BLaER1 treated with 17β-estradiol and CSF1 and Interleukin-3, amounts not matched to agents 10 nM and 100 nM (cell line): ENCODE data around the gene MED15.
"Not testable (repeated sequence)": the region's sequence is repeated elsewhere in the genome, so short reads cannot be mapped to it uniquely, and the experiment has no call there.

ENCODE experiments used
- H3K27ac ChIP-seq, 11 experiments: shearing (Covaris generic); formaldehyde crosslinking; 2 replicates each; pipeline ENCODE4 v1.8.1; 2022
- H3K27me3 ChIP-seq, 11 experiments: shearing (Covaris generic); formaldehyde crosslinking; 2 replicates each; pipeline ENCODE4 v1.8.1; 2022
- H3K36me3 ChIP-seq, 11 experiments: shearing (Covaris generic); formaldehyde crosslinking; 2 replicates each; pipeline ENCODE4 v1.8.1; 2022
- H3K4me1 ChIP-seq, 10 experiments: shearing (Covaris generic); formaldehyde crosslinking; 2 replicates each; pipeline ENCODE4 v1.8.1; 2022
- H3K4me2 ChIP-seq, 11 experiments: shearing (Covaris generic); formaldehyde crosslinking; 2 replicates each; pipeline ENCODE4 v1.8.1; 2022
- H3K4me3 ChIP-seq, 10 experiments: shearing (Covaris generic); formaldehyde crosslinking; 2 replicates each; pipeline ENCODE4 v1.8.1; 2022
- H3K9ac ChIP-seq, 11 experiments: shearing (Covaris generic); formaldehyde crosslinking; 2 replicates each; pipeline ENCODE4 v1.8.1; 2022
- H3K9me3 ChIP-seq, 11 experiments: shearing (Covaris generic); formaldehyde crosslinking; replicated peaks in 1 of 11; 2 replicates each; pipeline ENCODE4 v1.8.1; 2022
- H4K20me1 ChIP-seq, 11 experiments: shearing (Covaris generic); formaldehyde crosslinking; 2 replicates each; pipeline ENCODE4 v1.8.1; 2022
- Cebpa-rat ChIP-seq, 11 experiments: shearing (Covaris generic); IDR thresholded peaks; 2 replicates each; pipeline ENCODE4 v1.8.1; 2022

Gene MED15

DNA sequence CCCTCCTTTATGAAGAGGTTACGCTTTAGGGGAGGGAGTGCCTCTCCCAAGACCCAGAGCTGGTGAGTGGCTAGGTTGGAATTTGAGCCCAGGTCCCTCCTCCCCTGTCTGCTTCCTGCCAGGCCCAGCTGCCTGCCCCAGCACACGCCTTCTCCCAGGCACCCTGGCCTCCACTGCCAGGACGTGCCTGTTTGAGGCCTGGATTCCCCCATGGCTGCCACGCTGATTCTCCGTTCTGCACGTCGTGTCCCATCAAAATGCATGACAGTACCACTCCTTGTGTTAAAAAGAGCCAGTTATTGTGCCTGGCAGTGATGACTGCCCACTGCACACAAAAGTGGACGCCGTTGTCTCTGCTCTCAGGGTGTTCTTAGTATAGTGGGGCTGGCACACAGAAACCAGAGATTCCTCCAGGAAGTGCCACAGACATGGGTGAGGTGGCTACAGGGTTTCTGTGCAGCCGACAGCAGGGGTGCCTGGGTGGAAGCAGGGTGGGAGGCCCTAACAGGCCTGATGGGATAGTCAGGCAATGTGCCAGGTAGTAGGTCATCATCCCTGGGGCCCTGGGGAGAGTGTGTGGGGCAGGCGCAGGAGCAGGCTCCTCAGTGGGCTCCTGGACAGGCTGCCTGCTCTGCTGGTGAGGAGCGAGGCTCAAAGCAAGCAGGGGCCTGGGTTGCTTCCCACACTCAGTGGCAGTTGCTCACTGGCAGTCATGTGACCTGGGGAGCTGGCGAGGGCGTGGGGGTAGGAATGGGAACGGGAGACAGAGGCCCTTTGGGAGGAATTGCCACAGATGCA lies 24.2 kb downstream of the MED15 start:
- Histone ChIP-seq H3K27me3 (no peaks in the 10 kb centered on the region), H3K9me3 (no peaks in the 10 kb centered on the region), H3K4me1 (peaks cover 51 to 78% (median 69%) of the 10 kb centered on the region in 10 experiments), H3K4me2 (peak overlapping the region; percentile 5 to 42 (median 20); a peak in 17 of 22 replicates), H3K4me3 (no peak overlapping the region), H3K36me3 (peaks cover 74 to 91% (median 86%) of the 10 kb centered on the region in 11 experiments), H3K9ac (peak overlapping the region in 6 of 11 experiments; percentile 11 to 43 (median 17); a peak in 7 of 22 replicates), H3K27ac (peak overlapping the region in 4 of 11 experiments; percentile 0 to 25 (median 12); a peak in 6 of 22 replicates), H4K20me1 (peaks cover 93 to 99% (median 99%) of the 10 kb centered on the region in 11 experiments)
- TF ChIP-seq Cebpa-rat (IDR thresholded peaks at IDR 0.05), result no peak

- H3K27me3 ChIP-seq, result no peaks in the 10 kb centered on the region
- peak overlapping the region in 6 of 11 experiments; percentile 5 to 32 (median 18); a peak in 5 of 22 replicates for H3K4me2 ChIP-seq
- no peak for TF ChIP-seq Cebpa-rat (IDR thresholded peaks at IDR 0.05)
- H4K20me1 ChIP-seq, result peaks cover 93 to 99% (median 99%) of the 10 kb centered on the region in 11 experiments
- H3K27ac ChIP-seq, result peak overlapping the region in 8 of 11 experiments; percentile 5 to 35 (median 24); a peak in 6 of 22 replicates
- H3K9ac ChIP-seq, result peak overlapping the region in 6 of 11 experiments; percentile 3 to 45 (median 26); a peak in 3 of 22 replicates
- peaks cover 47 to 78% (median 68%) of the 10 kb centered on the region in 10 experiments for H3K4me1 ChIP-seq
- peaks cover 74 to 91% (median 87%) of the 10 kb centered on the region in 11 experiments for H3K36me3 ChIP-seq
- H3K9me3 ChIP-seq, result no peaks in the 10 kb centered on the region
- no peak overlapping the region for H3K4me3 ChIP-seq
Observed at GRCh38 chr22:20532256-20532993, 25.0 kb downstream of the MED15 start.

GRCh38 chr22:20533095-20533878 lies 25.9 kb downstream of the MED15 start:
- peak overlapping the region in 7 of 11 experiments; percentile 2 to 35 (median 23); a peak in 4 of 22 replicates for H3K27ac ChIP-seq
- H3K4me1 ChIP-seq, result peaks cover 47 to 77% (median 69%) of the 10 kb centered on the region in 10 experiments
- peaks cover 93 to 99% (median 99%) of the 10 kb centered on the region in 11 experiments for H4K20me1 ChIP-seq
- H3K4me2 ChIP-seq, result peak overlapping the region in 2 of 11 experiments; percentile 2 to 5; a peak in 1 of 22 replicates
- H3K9me3 ChIP-seq, result no peaks in the 10 kb centered on the region
- peaks cover 74 to 91% (median 87%) of the 10 kb centered on the region in 11 experiments for H3K36me3 ChIP-seq
- H3K9ac ChIP-seq, result peak overlapping the region in 5 of 11 experiments; percentile 3 to 45 (median 33); a peak in 6 of 22 replicates
- no peak for TF ChIP-seq Cebpa-rat (IDR thresholded peaks at IDR 0.05)
- no peaks in the 10 kb centered on the region for H3K27me3 ChIP-seq
- H3K4me3 ChIP-seq, result no peak overlapping the region

GRCh38 chr22:20533879-20534265 lies 26.5 kb downstream of the MED15 start:
- H3K9me3 ChIP-seq, result no peaks in the 10 kb centered on the region

GRCh38 chr22:20536590-20537324 lies 29.3 kb downstream of the MED15 start:
- Histone ChIP-seq H3K4me2 (peak overlapping the region in 6 of 11 experiments; percentile 10 to 33 (median 22); a peak in 4 of 22 replicates), H3K4me1 (peaks cover 24 to 50% (median 42%) of the 10 kb centered on the region in 10 experiments), H3K27ac (peak overlapping the region in 7 of 11 experiments; percentile 7 to 37 (median 24); a peak in 7 of 22 replicates), H3K9me3 (0 out of 22 replicates have a peak, but pooled peaks cover 0 to 2% (median 0%) of the 10 kb centered on the region in 11 experiments), H3K9ac (0 out of 22 replicates have a peak overlapping the region, but pooled peaks of 1 of the 11 experiments have one; percentile 20), H3K36me3 (peaks cover 75 to 92% (median 88%) of the 10 kb centered on the region in 11 experiments), H3K27me3 (no peaks in the 10 kb centered on the region), H4K20me1 (peaks cover 64 to 98% (median 93%) of the 10 kb centered on the region in 11 experiments), H3K4me3 (no peak overlapping the region)
- TF ChIP-seq Cebpa-rat (IDR thresholded peaks at IDR 0.05), result no peak

More at GRCh38 chr22:20533879-20534265, 26.5 kb downstream of the MED15 start:
- peaks cover 47 to 74% (median 64%) of the 10 kb centered on the region in 10 experiments for H3K4me1 ChIP-seq
- no peaks in the 10 kb centered on the region for H3K27me3 ChIP-seq
- peaks cover 91 to 99% (median 99%) of the 10 kb centered on the region in 11 experiments for H4K20me1 ChIP-seq
- peak overlapping the region in 1 of 11 experiments; percentile 2; a peak in 2 of 22 replicates for H3K27ac ChIP-seq
- H3K4me3 ChIP-seq, result no peak overlapping the region
- peak overlapping the region in 1 of 11 experiments; percentile 2; a peak in 1 of 22 replicates for H3K4me2 ChIP-seq
- peaks cover 74 to 91% (median 87%) of the 10 kb centered on the region in 11 experiments for H3K36me3 ChIP-seq
- no peak for TF ChIP-seq Cebpa-rat (IDR thresholded peaks at IDR 0.05)
- H3K9ac ChIP-seq, result peak overlapping the region in 2 of 11 experiments; percentile 42 to 45; a peak in 3 of 22 replicates

GRCh38 chr22:20537325-20537756 lies 29.9 kb downstream of the MED15 start:
- peaks cover 75 to 92% (median 88%) of the 10 kb centered on the region in 11 experiments for H3K36me3 ChIP-seq
- peaks cover 19 to 44% (median 36%) of the 10 kb centered on the region in 10 experiments for H3K4me1 ChIP-seq
- H3K4me2 ChIP-seq, result no peak overlapping the region
- no peak overlapping the region for H3K4me3 ChIP-seq
- 0 out of 22 replicates have a peak, but pooled peaks cover 0 to 4% (median 0%) of the 10 kb centered on the region in 11 experiments for H3K9me3 ChIP-seq
- H3K27ac ChIP-seq, result 0 out of 22 replicates have a peak overlapping the region, but pooled peaks of 2 of the 11 experiments have one; percentile 7 to 26
- no peaks in the 10 kb centered on the region for H3K27me3 ChIP-seq
- H4K20me1 ChIP-seq, result peaks cover 58 to 98% (median 90%) of the 10 kb centered on the region in 11 experiments
- no peak for TF ChIP-seq Cebpa-rat (IDR thresholded peaks at IDR 0.05)
- H3K9ac ChIP-seq, result no peak overlapping the region

GRCh38 chr22:20537983-20538382 lies 30.6 kb downstream of the MED15 start:
- Histone ChIP-seq H3K4me2 (no peak overlapping the region), H3K4me3 (no peak overlapping the region), H3K4me1 (peaks cover 12 to 38% (median 30%) of the 10 kb centered on the region in 10 experiments; a peak in 19 of 20 replicates), H3K9ac (no peak overlapping the region), H4K20me1 (peaks cover 52 to 98% (median 86%) of the 10 kb centered on the region in 11 experiments), H3K9me3 (0 out of 22 replicates have a peak, but pooled peaks cover 0 to 4% (median 0%) of the 10 kb centered on the region in 11 experiments), H3K27me3 (no peaks in the 10 kb centered on the region), H3K27ac (no peak overlapping the region), H3K36me3 (peaks cover 72 to 92% (median 89%) of the 10 kb centered on the region in 11 experiments)
- TF ChIP-seq Cebpa-rat (IDR thresholded peaks at IDR 0.05), result no peak

DNA sequence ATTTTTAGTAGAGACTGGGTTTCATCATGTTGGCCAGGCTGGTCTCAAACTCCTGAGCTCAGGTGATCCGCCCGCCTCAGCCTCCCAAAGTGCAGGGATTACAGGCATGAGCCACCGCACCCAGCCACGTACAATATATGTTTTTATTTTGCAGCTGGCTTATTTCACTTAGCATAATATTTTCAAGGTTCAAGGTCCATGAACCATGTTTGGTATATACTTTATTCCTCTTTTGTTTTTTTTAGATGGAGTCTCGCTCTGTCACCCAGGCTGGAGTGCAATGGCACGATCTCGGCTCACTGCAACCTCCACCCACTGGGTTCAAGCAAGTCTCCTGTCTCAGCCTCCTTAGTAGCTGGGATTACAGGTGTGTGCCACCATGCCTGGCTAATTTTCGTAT lies 31.5 kb downstream of the MED15 start:
- peaks cover 70 to 90% (median 88%) of the 10 kb centered on the region in 11 experiments for H3K36me3 ChIP-seq

More for the DNA sequence above, 31.5 kb downstream of the MED15 start:
- not testable (repeated sequence) for H3K27ac ChIP-seq, H3K27me3 ChIP-seq, H3K4me2 ChIP-seq, H3K9me3 ChIP-seq, H3K4me3 ChIP-seq, H3K9ac ChIP-seq
- Histone ChIP-seq H4K20me1 (peaks cover 43 to 95% (median 83%) of the 10 kb centered on the region in 11 experiments), H3K4me1 (peaks cover 3 to 29% (median 24%) of the 10 kb centered on the region in 10 experiments; a peak in 18 of 20 replicates)
